Activated CD4-positive, alpha-beta memory T cell treated with anti-CD3 and anti-CD28 coated beads for 36 hours (primary cell): ENCODE results near the gene MYMK. TPM values are rescaled to one million over a fixed set of nuclear protein-coding genes. Genes with fewer than 3 reads are reported as not detected.

Source experiments
- CTCF ChIA-PET: fragments of 350-600 bp; sonication (Branson Sonifier 250); formaldehyde crosslinking; loops from one replicate; lab custom pipeline; 2021; ENCODE audit warnings: antibody characterized with exemption, inconsistent platforms; lab: Charles Lee
- POLR2A ChIA-PET: fragments of 350-600 bp; sonication (Branson Sonifier 250); formaldehyde crosslinking; loops from one replicate; lab custom pipeline; 2021; ENCODE audit warnings: antibody characterized with exemption; lab: Charles Lee
- DNase-seq: peaks from one replicate; pipeline ENCODE4 v3.0.0-alpha.2; 2020
- H3K27ac Mint-ChIP-seq: one replicate; pipeline ENCODE4 v1.8.0; 2021; ENCODE audit warnings: mixed read lengths
- H3K27me3 Mint-ChIP-seq: one replicate; pipeline ENCODE4 v1.8.0; 2021; ENCODE audit warnings: mixed read lengths
- H3K36me3 Mint-ChIP-seq: one replicate; pipeline ENCODE4 v1.8.0; 2021; ENCODE audit warnings: mixed read lengths
- H3K4me1 Mint-ChIP-seq: one replicate; pipeline ENCODE4 v1.8.0; 2021; ENCODE audit warnings: low read depth, mixed read lengths
- H3K4me3 Mint-ChIP-seq: one replicate; pipeline ENCODE4 v1.8.0; 2021; ENCODE audit warnings: mild to moderate bottlenecking, mixed read lengths
- H3K9me3 Mint-ChIP-seq: one replicate; pipeline ENCODE4 v1.8.0; 2021; ENCODE audit warnings: mixed read lengths
- intact Hi-C: fragments of 100-400 bp; cut with micrococcal nuclease; formaldehyde crosslinking; loops from one replicate; pipeline ENCODE4 v1.15.1; 2023
- total RNA-seq, 2 experiments: library from RNA; stranded (reverse); gene quantifications; one replicate each; pipeline ENCODE4 v1.2.3, GENCODE V29; 2021

The MYMK gene
- total RNA-seq, 2 experiments from 2014 or later: not detected

- intact Hi-C loops: loop anchor here (5.0 kb wide), 1 partner anchor 60 kb away; the partner anchor contains the start of gene REXO4
- Mint-ChIP-seq H3K36me3 (no peaks in the 10 kb centered on the region), H3K27me3 (no peaks in the 10 kb centered on the region), H3K27ac (no peak overlapping the region), H3K4me1 (peaks cover 5% of the 10 kb centered on the region), H3K4me3 (peak overlapping the region; percentile 32), H3K9me3 (no peaks in the 10 kb centered on the region)
- no peak for DNase-seq
- POLR2A ChIA-PET: no interaction called here
- CTCF ChIA-PET: interaction anchor here (0.9 to 1.4 kb wide), 3 partner anchors 8 to 291 kb away, joined by 3 to 5 read pairs (median 4); no protein-coding TSS in a partner anchor
These were observed 47.3 kb downstream of the MYMK start for GRCh38 chr9:133477461-133477860.

- DNase-seq: no peak
- ChIA-PET POLR2A (no interaction called here), CTCF (interaction anchor here (1.4 kb wide), 1 partner anchor 9 kb away, joined by 3 read pairs; no protein-coding TSS in a partner anchor)
- no peaks in the 10 kb centered on the region for H3K27me3 Mint-ChIP-seq
- intact Hi-C loops: loop anchor here (5.0 kb wide), 1 partner anchor 60 kb away; the partner anchor contains the start of gene REXO4
- peaks cover 5% of the 10 kb centered on the region for H3K4me1 Mint-ChIP-seq
- H3K9me3 Mint-ChIP-seq: no peaks in the 10 kb centered on the region
- no peak overlapping the region for H3K4me3 Mint-ChIP-seq
- no peaks in the 10 kb centered on the region for H3K36me3 Mint-ChIP-seq
- H3K27ac Mint-ChIP-seq: no peak overlapping the region
These were observed 47.8 kb downstream of the MYMK start for GRCh38 chr9:133476941-133477340.

- CTCF ChIA-PET: interaction anchor here (1.4 kb wide), 1 partner anchor 9 kb away, joined by 3 read pairs; no protein-coding TSS in a partner anchor
- intact Hi-C loops: loop anchor here (5.0 kb wide), 1 partner anchor 59 kb away; the partner anchor contains the start of gene REXO4
These were observed 48.5 kb downstream of the MYMK start for GRCh38 chr9:133476036-133476931.

DNA sequence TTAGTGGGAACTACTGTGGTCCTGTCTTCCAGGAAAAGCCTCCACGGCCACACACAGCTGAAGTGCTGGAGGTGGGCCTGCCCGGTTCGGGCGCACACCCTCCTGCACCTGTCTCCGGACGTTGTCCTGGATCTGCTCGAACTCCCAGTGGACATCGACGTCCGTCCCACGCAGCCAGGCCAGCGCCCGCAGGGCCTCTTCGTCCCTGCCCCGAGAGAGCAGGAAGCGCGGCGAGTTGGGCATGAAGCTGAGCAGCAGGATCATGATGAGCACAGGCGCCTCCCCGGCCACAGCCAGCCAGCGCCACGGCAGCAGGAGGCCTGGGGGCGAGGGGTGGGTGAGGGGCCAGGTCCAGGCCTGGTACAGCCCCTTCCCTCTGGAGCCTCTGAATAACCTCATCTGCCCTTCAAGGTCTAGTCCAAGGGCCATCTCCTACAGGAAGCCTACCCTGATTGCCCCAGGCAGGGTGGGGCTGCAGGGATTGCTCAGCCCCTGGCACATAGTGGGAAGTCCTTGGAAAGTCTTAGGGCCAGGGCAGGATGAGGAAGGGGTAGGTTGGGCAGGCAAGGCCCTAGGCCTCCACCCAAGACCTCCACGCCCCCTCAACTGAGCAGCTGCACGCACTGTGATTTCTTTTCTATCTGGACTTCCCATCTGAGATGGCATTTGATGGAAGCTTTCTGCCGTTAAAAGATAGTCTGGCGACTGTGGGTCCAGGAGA lies 49.3 kb downstream of the MYMK start:
- POLR2A ChIA-PET: no interaction called here
- intact Hi-C loops: loop anchor here (5.0 kb wide), 1 partner anchor 58 kb away; the partner anchor contains the start of gene REXO4

More at GRCh38 chr9:133476036-133476931, 48.5 kb downstream of the MYMK start:
- POLR2A ChIA-PET: no interaction called here
- Mint-ChIP-seq H3K4me1 (peaks cover 5% of the 10 kb centered on the region), H3K4me3 (no peak overlapping the region), H3K9me3 (no peaks in the 10 kb centered on the region), H3K27me3 (no peaks in the 10 kb centered on the region), H3K27ac (no peak overlapping the region), H3K36me3 (no peaks in the 10 kb centered on the region)
- DNase-seq: no peak

GRCh38 chr9:133474853-133475252 lies 49.9 kb downstream of the MYMK start:
- ChIA-PET POLR2A (no interaction called here), CTCF (interaction anchor here (1.2 kb wide), 1 partner anchor 12 kb away, joined by 3 read pairs; no protein-coding TSS in a partner anchor)
- H3K4me1 Mint-ChIP-seq: peaks cover 3% of the 10 kb centered on the region
- intact Hi-C loops: loop anchor here (5.0 kb wide), 1 partner anchor 58 kb away; the partner anchor contains the start of gene REXO4
- no peaks in the 10 kb centered on the region for H3K9me3 Mint-ChIP-seq
- DNase-seq: no peak
- no peak overlapping the region for H3K27ac Mint-ChIP-seq
- no peaks in the 10 kb centered on the region for H3K27me3 Mint-ChIP-seq
- H3K4me3 Mint-ChIP-seq: no peak overlapping the region
- H3K36me3 Mint-ChIP-seq: no peaks in the 10 kb centered on the region

More for the DNA sequence above, 49.3 kb downstream of the MYMK start:
- Mint-ChIP-seq H3K27me3 (no peaks in the 10 kb centered on the region), H3K36me3 (no peaks in the 10 kb centered on the region), H3K27ac (no peak overlapping the region), H3K9me3 (no peaks in the 10 kb centered on the region), H3K4me1 (peaks cover 5% of the 10 kb centered on the region), H3K4me3 (no peak overlapping the region)
- CTCF ChIA-PET: no interaction called here
- no peak for DNase-seq

DNA sequence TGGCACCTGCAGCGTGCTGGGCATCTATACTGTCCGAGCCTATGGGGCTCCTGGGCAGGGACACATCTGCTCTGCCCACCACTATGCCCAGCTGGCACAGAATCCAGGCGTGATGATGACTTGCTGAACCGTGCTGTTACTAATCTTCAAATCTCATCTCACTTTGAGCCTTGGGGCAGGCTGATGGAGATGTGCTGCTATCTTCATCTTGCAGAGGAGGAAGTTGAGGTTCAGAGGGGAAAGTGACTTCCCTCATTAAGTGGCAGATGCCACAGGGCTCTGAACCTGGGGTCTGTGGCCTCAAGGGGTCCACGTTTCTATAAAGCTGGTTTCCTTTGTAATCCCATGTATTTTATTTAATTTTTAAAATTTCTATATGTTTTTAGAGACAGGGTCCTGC lies 50.5 kb downstream of the MYMK start:
- CTCF ChIA-PET: interaction anchor here (1.2 kb wide), 1 partner anchor 12 kb away, joined by 3 read pairs; no protein-coding TSS in a partner anchor
- no peaks in the 10 kb centered on the region for H3K27me3 Mint-ChIP-seq
- no peaks in the 10 kb centered on the region for H3K4me1 Mint-ChIP-seq
- intact Hi-C loops: no loop called here
- DNase-seq: no peak
- H3K4me3 Mint-ChIP-seq: no peak overlapping the region
- no peaks in the 10 kb centered on the region for H3K9me3 Mint-ChIP-seq
- no peaks in the 10 kb centered on the region for H3K36me3 Mint-ChIP-seq
- POLR2A ChIA-PET: no interaction called here
- no peak overlapping the region for H3K27ac Mint-ChIP-seq

GRCh38 chr9:133473743-133474142 lies 51.0 kb downstream of the MYMK start:
- Mint-ChIP-seq H3K27me3 (no peaks in the 10 kb centered on the region), H3K9me3 (no peaks in the 10 kb centered on the region), H3K4me3 (no peak overlapping the region), H3K36me3 (no peaks in the 10 kb centered on the region), H3K4me1 (no peaks in the 10 kb centered on the region), H3K27ac (no peak overlapping the region)
- CTCF ChIA-PET: interaction anchor here (1.2 kb wide), 1 partner anchor 13 kb away, joined by 3 read pairs; no protein-coding TSS in a partner anchor
- POLR2A ChIA-PET: no interaction called here
- intact Hi-C loops: no loop called here
- no peak for DNase-seq

GRCh38 chr9:133472753-133473378 lies 51.9 kb downstream of the MYMK start:
- H3K36me3 Mint-ChIP-seq: no peaks in the 10 kb centered on the region
- intact Hi-C loops: no loop called here
- no peaks in the 10 kb centered on the region for H3K4me1 Mint-ChIP-seq
- H3K27me3 Mint-ChIP-seq: no peaks in the 10 kb centered on the region
- ChIA-PET CTCF (no interaction called here), POLR2A (no interaction called here)
- H3K4me3 Mint-ChIP-seq: no peak overlapping the region
- H3K27ac Mint-ChIP-seq: no peak overlapping the region
- DNase-seq: no peak
- no peaks in the 10 kb centered on the region for H3K9me3 Mint-ChIP-seq

GRCh38 chr9:133472277-133472645 lies 52.5 kb downstream of the MYMK start:
- CTCF ChIA-PET: no interaction called here
- H3K4me3 Mint-ChIP-seq: no peak overlapping the region
- POLR2A ChIA-PET: no interaction called here

DNA sequence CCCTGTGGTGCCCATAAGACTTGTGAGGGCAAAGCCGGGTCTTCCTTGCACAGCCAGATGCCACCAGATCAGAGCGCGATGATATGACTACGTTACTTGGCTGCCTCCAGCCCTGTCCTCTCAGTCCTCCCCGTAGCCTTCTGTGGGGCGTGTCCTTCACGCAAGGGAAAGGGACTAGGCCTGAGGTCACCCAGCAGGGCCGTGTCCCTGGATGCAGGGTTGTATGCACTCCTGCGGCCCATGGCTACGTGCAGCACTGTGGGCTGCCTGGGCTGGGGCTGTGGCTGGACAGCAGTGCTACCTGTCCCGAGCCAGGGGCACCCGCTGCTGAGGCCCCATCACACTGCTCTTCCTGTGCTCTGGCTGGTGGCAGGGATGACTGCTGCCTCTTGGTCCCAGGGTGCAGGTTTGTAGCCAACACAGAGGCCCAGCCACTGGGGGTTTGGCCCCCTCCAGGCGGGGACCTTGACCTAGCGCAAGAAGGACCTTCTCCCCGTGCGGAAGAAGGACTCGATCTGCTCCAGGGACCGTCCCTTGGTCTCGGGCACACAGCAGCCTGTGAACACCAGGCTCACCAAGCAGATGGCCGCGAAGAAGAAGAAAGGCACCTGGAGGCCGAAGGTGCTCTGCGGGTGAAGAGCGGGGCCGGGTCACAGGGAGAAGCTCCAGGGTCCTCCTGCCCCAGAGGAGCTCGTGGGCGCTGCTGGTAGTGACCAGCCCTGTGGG lies 53.0 kb downstream of the MYMK start:
- H3K27me3 Mint-ChIP-seq: no peaks in the 10 kb centered on the region
- intact Hi-C loops: no loop called here
- no peak for DNase-seq
- H3K4me3 Mint-ChIP-seq: no peak overlapping the region
- no peak overlapping the region for H3K27ac Mint-ChIP-seq
- ChIA-PET CTCF (no interaction called here), POLR2A (no interaction called here)
- no peaks in the 10 kb centered on the region for H3K9me3 Mint-ChIP-seq
- no peaks in the 10 kb centered on the region for H3K36me3 Mint-ChIP-seq
- H3K4me1 Mint-ChIP-seq: no peaks in the 10 kb centered on the region

More at GRCh38 chr9:133472277-133472645, 52.5 kb downstream of the MYMK start:
- Mint-ChIP-seq H3K4me1 (no peaks in the 10 kb centered on the region), H3K27ac (no peak overlapping the region), H3K36me3 (no peaks in the 10 kb centered on the region), H3K27me3 (no peaks in the 10 kb centered on the region), H3K9me3 (no peaks in the 10 kb centered on the region)
- intact Hi-C loops: no loop called here
- no peak for DNase-seq

DNA sequence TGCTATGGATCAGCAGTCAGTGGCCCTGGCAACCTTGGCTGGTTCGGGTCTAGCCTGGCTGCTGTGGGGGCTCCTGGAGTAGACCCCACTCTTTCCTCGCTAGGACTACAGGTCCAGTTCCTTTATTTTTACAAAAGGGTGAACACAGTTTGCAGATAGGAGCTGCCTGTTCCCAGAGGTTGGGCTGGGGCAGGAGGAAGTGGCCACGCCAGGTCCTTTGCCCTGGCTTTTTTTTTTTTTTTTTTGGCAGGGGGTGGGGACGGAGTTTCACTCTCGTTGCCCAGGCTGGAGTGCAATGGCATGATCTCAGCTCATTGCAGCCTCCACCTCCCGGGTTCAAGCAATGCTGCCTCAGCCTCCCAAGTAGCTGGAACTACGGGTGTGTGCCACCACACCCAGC lies 53.8 kb downstream of the MYMK start:
- intact Hi-C loops: no loop called here

More for the DNA sequence above, 53.8 kb downstream of the MYMK start:
- POLR2A ChIA-PET: no interaction called here
- H3K4me1 Mint-ChIP-seq: no peaks in the 10 kb centered on the region
- H3K36me3 Mint-ChIP-seq: no peaks in the 10 kb centered on the region
- H3K27me3 Mint-ChIP-seq: no peaks in the 10 kb centered on the region
- DNase-seq: no peak
- CTCF ChIA-PET: no interaction called here
- H3K4me3 Mint-ChIP-seq: no peak overlapping the region
- H3K27ac Mint-ChIP-seq: no peak overlapping the region
- no peaks in the 10 kb centered on the region for H3K9me3 Mint-ChIP-seq
